ENCODE data around the gene TAS2R8.
"Not testable (repeated sequence)": the region's sequence is repeated elsewhere in the genome, so short reads cannot be mapped to it uniquely, and the experiment has no call there.

Gene TAS2R8

GRCh38 chr12:10794222-10794621 lies 12.9 kb downstream of the TAS2R8 start:
- H3K4me3 ChIP-seq (ENCODE audit: low read length): no peak overlapping the region

GRCh38 chr12:10791769-10792168 lies 15.3 kb downstream of the TAS2R8 start:
- H3K4me3 ChIP-seq (ENCODE audit: low read length): not testable (repeated sequence)

More at GRCh38 chr12:10794222-10794621, 12.9 kb downstream of the TAS2R8 start:
- no peak for TF ChIP-seq ZNF274 (IDR thresholded peaks at IDR 0.05; ENCODE audit: low read depth, low read length)

GRCh38 chr12:10783252-10783651 lies 23.8 kb downstream of the TAS2R8 start:
- no peak for TF ChIP-seq ZNF274 (IDR thresholded peaks at IDR 0.05; ENCODE audit: low read depth, low read length)
- no peak overlapping the region for H3K4me3 ChIP-seq (ENCODE audit: low read length)

- no peak overlapping the region for H3K4me3 ChIP-seq (ENCODE audit: low read length)
- TF ChIP-seq ZNF274 (IDR thresholded peaks at IDR 0.05; ENCODE audit: low read depth, low read length): no peak
These were observed 28.0 kb downstream of the TAS2R8 start for GRCh38 chr12:10779103-10779502.

- no peak overlapping the region for H3K4me3 ChIP-seq (ENCODE audit: low read length)
- no peak for TF ChIP-seq ZNF274 (IDR thresholded peaks at IDR 0.05; ENCODE audit: low read depth, low read length)
These were observed 35.9 kb downstream of the TAS2R8 start for GRCh38 chr12:10771132-10771733.

GRCh38 chr12:10759657-10760056 lies 47.4 kb downstream of the TAS2R8 start:
- TF ChIP-seq ZNF274 (IDR thresholded peaks at IDR 0.05; ENCODE audit: low read depth, low read length): no peak
- no peak overlapping the region for H3K4me3 ChIP-seq (ENCODE audit: low read length)

GRCh38 chr12:10756194-10756593 lies 50.9 kb downstream of the TAS2R8 start:
- H3K4me3 ChIP-seq (ENCODE audit: low read length): no peak overlapping the region
- no peak for TF ChIP-seq ZNF274 (IDR thresholded peaks at IDR 0.05; ENCODE audit: low read depth, low read length)
